Esophagus squamous epithelium (tissue), 5 donors: Measurements from ENCODE around the gene POLD2. TPM values are rescaled to one million over a fixed set of nuclear protein-coding genes. Genes with fewer than 3 reads are reported as not detected.
"Not testable (repeated sequence)": the region's sequence is repeated elsewhere in the genome, so short reads cannot be mapped to it uniquely, and the experiment has no call there.

Experiments used
- DNase-seq: peaks from one replicate; lab custom pipeline; 2025; lab: John Stamatoyannopoulos, UW
- H3K27ac ChIP-seq, 4 donors: fragments of 200-600 bp; sonication (generic); one replicate each; pipeline ENCODE4 v1.5.1; 2016 to 2019; ENCODE audit warnings: mild to moderate bottlenecking in 1 of 4
- H3K27me3 ChIP-seq, 4 donors: fragments of 200-600 bp; sonication (generic); 1 replicate in 3 of 4; 2 replicates in 1 of 4; pipeline versions ENCODE4 v1.5.1 to v1.6.0; 2017 to 2021; ENCODE audit warnings: antibody characterized with exemption in 1 of 4
- H3K36me3 ChIP-seq, 3 donors: fragments of 200-600 bp; sonication (generic); one replicate each; pipeline ENCODE4 v1.5.1; 2016 to 2019
- H3K4me1 ChIP-seq, 3 donors: fragments of 200-600 bp; sonication (generic); one replicate each; pipeline ENCODE4 v1.5.1; 2017 to 2019
- H3K4me3 ChIP-seq, 4 donors: fragments of 200-600 bp; sonication (generic); 1 replicate in 3 of 4; 2 replicates in 1 of 4; pipeline ENCODE4 v1.5.1; 2016 to 2019; ENCODE audit warnings: mild to moderate bottlenecking in 2 of 4, moderate library complexity in 1 of 4
- H3K9me3 ChIP-seq, 3 donors: fragments of 200-600 bp; sonication (generic); one replicate each; pipeline ENCODE4 v1.5.1; 2016 to 2019
- CTCF ChIP-seq, 6 experiments: fragments of 450-650 bp in 4 of 6; fragments of 200-600 bp in 2 of 6; sonication (generic) in 2 of 6; IDR thresholded peaks; one replicate each; pipeline ENCODE4 v1.5.1; 2016 to 2019; ENCODE audit warnings: antibody characterized with exemption in 6 of 6, mild to moderate bottlenecking in 4 of 6, moderate library complexity in 4 of 6
- POLR2A ChIP-seq, 4 donors: fragments of 450-650 bp; IDR thresholded peaks; one replicate each; pipeline ENCODE4 v1.6.1; 2017; ENCODE audit warnings: antibody characterized with exemption in 4 of 4, mild to moderate bottlenecking in 4 of 4, moderate library complexity in 3 of 4
- WGBS, 2 donors: methylation state at CpG; one replicate each; pipeline ENCODE4 v1.1.5; 2018; 5-methylcytosine and 5-hydroxymethylcytosine counted together
- intact Hi-C: fragments of 100-400 bp; cut with DNase I; formaldehyde crosslinking; loops from one replicate; pipeline ENCODE4 v1.15.0; 2022
- total RNA-seq, 4 donors: library from RNA; depleted of rRNA; stranded (reverse); fragments of >200 nt; gene quantifications; one replicate each; pipeline ENCODE4 v1.1.0, GENCODE V29; 2016
- donor health status: DM: yes; HTN: yes; CAD: no.

Gene POLD2
- total RNA-seq = 100 to 1,000 TPM in 1 of 4 donors, 10 to 100 TPM in 3; 71.2 to 164 (median 89.5) TPM

GRCh38 chr7:44123190-44124003 is at the start of gene POLD2:
POLD2 (minus strand) TSS chr7:44123548; CDS start chr7:44122053, 1,495 bp downstream.
- no peaks in the 10 kb centered on the region for H3K27me3 ChIP-seq
- peak within 1 kb of the TSS; percentile 85 to 93 (median 90) for H3K27ac ChIP-seq
- peak within 1 kb of the TSS; percentile 62 to 84 (median 74) for H3K4me3 ChIP-seq
- TF ChIP-seq CTCF (IDR thresholded peaks at IDR 0.05) = peak in 2 of 6 experiments; percentile 14 to 16
- peak in 3 of 4 donors; percentile 34 to 69 (median 53) for TF ChIP-seq POLR2A (IDR thresholded peaks at IDR 0.05)
- H3K9me3 ChIP-seq = no peaks in the 10 kb centered on the region
- 0% methylated on average over 6 to 25 of the region's 86 CpGs for WGBS, 2 donors
- peak; percentile 81 for DNase-seq
- peaks cover 7 to 48% (median 11%) of the 10 kb centered on the region in 3 donors for H3K4me1 ChIP-seq
- intact Hi-C loops = no loop called here
- H3K36me3 ChIP-seq = peaks cover 4 to 36% (median 6%) of the 10 kb centered on the region in 3 donors

GRCh38 chr7:44172803-44173424 is 49.6 kb upstream of the POLD2 start:
- intact Hi-C loops = no loop called here
- H3K27ac ChIP-seq = no peak overlapping the region
- no peak overlapping the region for H3K4me3 ChIP-seq
- DNase-seq = no peak
- H3K36me3 ChIP-seq = no peaks in the 10 kb centered on the region
- no peaks in the 10 kb centered on the region for H3K4me1 ChIP-seq
- no peaks in the 10 kb centered on the region for H3K9me3 ChIP-seq
- 84 to 87% methylated on average over 6 of the region's 6 CpGs for WGBS, 2 donors
- TF ChIP-seq POLR2A (IDR thresholded peaks at IDR 0.05) (no peak), CTCF (IDR thresholded peaks at IDR 0.05) (no peak)
- peaks cover 0 to 21% (median 0%) of the 10 kb centered on the region in 4 donors for H3K27me3 ChIP-seq

- H3K27ac ChIP-seq = no peak overlapping the region
- no peak for DNase-seq
- no peak overlapping the region for H3K4me3 ChIP-seq
- no peaks in the 10 kb centered on the region for H3K36me3 ChIP-seq
- H3K4me1 ChIP-seq = no peaks in the 10 kb centered on the region
- no peak for TF ChIP-seq CTCF (IDR thresholded peaks at IDR 0.05)
- TF ChIP-seq POLR2A (IDR thresholded peaks at IDR 0.05) = no peak
- intact Hi-C loops = no loop called here
- H3K9me3 ChIP-seq = no peaks in the 10 kb centered on the region
- H3K27me3 ChIP-seq = peaks cover 0 to 16% (median 0%) of the 10 kb centered on the region in 4 donors
Observed at GRCh38 chr7:44172352-44172751, 49.0 kb upstream of the POLD2 start.

GRCh38 chr7:44171901-44172300 is 48.6 kb upstream of the POLD2 start:
- H3K27ac ChIP-seq, H3K36me3 ChIP-seq, DNase-seq, H3K9me3 ChIP-seq, H3K4me1 ChIP-seq, intact Hi-C loops, H3K4me3 ChIP-seq: not testable (repeated sequence)
- 91 to 93% methylated on average over 8 to 9 of the region's 9 CpGs for WGBS, 2 donors
- H3K27me3 ChIP-seq = peaks cover 0 to 14% (median 0%) of the 10 kb centered on the region in 4 donors

- no peak for DNase-seq
- H3K4me1 ChIP-seq = no peaks in the 10 kb centered on the region
- H3K9me3 ChIP-seq = no peaks in the 10 kb centered on the region
- no peaks in the 10 kb centered on the region for H3K36me3 ChIP-seq
- no peaks in the 10 kb centered on the region for H3K27me3 ChIP-seq
- H3K4me3 ChIP-seq = no peak overlapping the region
- TF ChIP-seq POLR2A (IDR thresholded peaks at IDR 0.05) (no peak), CTCF (IDR thresholded peaks at IDR 0.05) (no peak)
- intact Hi-C loops = no loop called here
- no peak overlapping the region for H3K27ac ChIP-seq
Observed at GRCh38 chr7:44167920-44168319, 44.6 kb upstream of the POLD2 start.
